Ascending aorta (tissue), 2 donors: ENCODE results near the gene PARN. TPM values are rescaled to one million over a fixed set of nuclear protein-coding genes. Genes with fewer than 3 reads are reported as not detected.
A peak's percentile ranks its signal among the peaks of the same experiment; 100 is the strongest.
"Not testable (repeated sequence)": the region's sequence is repeated elsewhere in the genome, so short reads cannot be mapped to it uniquely, and the experiment has no call there.

ENCODE experiments used
- DNase-seq, 2 donors: peaks; one replicate each; pipeline ENCODE4 v3.0.0-alpha.2; 2019; ENCODE audit warnings: low spot score in 2 of 2
- H3K27ac ChIP-seq, 2 donors: fragments of 200-600 bp; sonication (generic); one replicate each; pipeline ENCODE4 v1.5.1; 2016 to 2017; ENCODE audit warnings: mild to moderate bottlenecking in 1 of 2
- H3K27me3 ChIP-seq: fragments of 200-600 bp; sonication (generic); one replicate; pipeline ENCODE4 v1.5.1; 2017
- H3K36me3 ChIP-seq, 2 donors: fragments of 200-600 bp; sonication (generic); one replicate each; pipeline ENCODE4 v1.5.1; 2016
- H3K4me1 ChIP-seq, 2 donors: fragments of 200-600 bp; sonication (generic); one replicate each; pipeline ENCODE4 v1.5.1; 2016 to 2017; ENCODE audit warnings: mild to moderate bottlenecking in 1 of 2
- H3K4me3 ChIP-seq, 2 donors: fragments of 200-600 bp; sonication (generic); one replicate each; pipeline ENCODE4 v1.5.1; 2016 to 2017; ENCODE audit warnings: mild to moderate bottlenecking in 1 of 2
- H3K9me3 ChIP-seq, 2 donors: fragments of 200-600 bp; sonication (generic); one replicate each; pipeline ENCODE4 v1.5.1; 2016
- CTCF ChIP-seq, 3 experiments: fragments of 200-600 bp in 2 of 3; fragments of 450-650 bp in 1 of 3; sonication (generic) in 2 of 3; IDR thresholded peaks; one replicate each; pipeline ENCODE4 v1.5.1; 2016 to 2019; ENCODE audit warnings: antibody characterized with exemption in 3 of 3, mild to moderate bottlenecking in 1 of 3, moderate library complexity in 1 of 3
- intact Hi-C: fragments of 100-400 bp; cut with DNase I; formaldehyde crosslinking; loops from one replicate; pipeline ENCODE4 v1.15.1; 2023
- total RNA-seq: library from RNA; depleted of rRNA; stranded (reverse); fragments of >200 nt; gene quantifications from one replicate; pipeline ENCODE4 v1.1.0, GENCODE V29; 2016

The PARN gene
- total RNA-seq, 1 donor from 2014 or later, result 3.8 TPM

- intact Hi-C loops, result no loop called here
- H3K36me3 ChIP-seq, result no peaks in the 10 kb centered on the region
- H3K27me3 ChIP-seq, result no peaks in the 10 kb centered on the region
- no peak for DNase-seq
- no peaks in the 10 kb centered on the region for H3K9me3 ChIP-seq
- no peak for TF ChIP-seq CTCF (IDR thresholded peaks at IDR 0.05)
- no peak overlapping the region for H3K4me3 ChIP-seq
- H3K4me1 ChIP-seq, result peaks cover 3 to 21% of the 10 kb centered on the region in 2 donors
- H3K27ac ChIP-seq, result no peak overlapping the region
Observed at GRCh38 chr16:14424595-14424994, 205.5 kb downstream of the PARN start.

- TF ChIP-seq CTCF (IDR thresholded peaks at IDR 0.05), result no peak
- intact Hi-C loops, result no loop called here
- Histone ChIP-seq H3K36me3 (no peaks in the 10 kb centered on the region), H3K4me3 (no peak overlapping the region), H3K4me1 (peaks cover 10 to 27% of the 10 kb centered on the region in 2 donors), H3K9me3 (no peaks in the 10 kb centered on the region), H3K27me3 (no peaks in the 10 kb centered on the region), H3K27ac (peak overlapping the region; percentile 9 to 76)
- no peak for DNase-seq
Observed at GRCh38 chr16:14423344-14423743, 206.7 kb downstream of the PARN start.

- Histone ChIP-seq H3K36me3 (no peaks in the 10 kb centered on the region), H3K27ac (no peak overlapping the region), H3K4me3 (no peak overlapping the region), H3K9me3 (no peaks in the 10 kb centered on the region), H3K27me3 (no peaks in the 10 kb centered on the region), H3K4me1 (peaks cover 10 to 35% of the 10 kb centered on the region in 2 donors)
- TF ChIP-seq CTCF (IDR thresholded peaks at IDR 0.05), result no peak
- DNase-seq, result no peak
- intact Hi-C loops, result no loop called here
Observed at GRCh38 chr16:14420721-14421488, 209.2 kb downstream of the PARN start.

GRCh38 chr16:14420243-14420642, 209.8 kb downstream of the PARN start:
- DNase-seq, intact Hi-C loops, H3K27ac ChIP-seq, H3K9me3 ChIP-seq, H3K36me3 ChIP-seq, H3K4me3 ChIP-seq, H3K27me3 ChIP-seq: not testable (repeated sequence)
- H3K4me1 ChIP-seq, result peaks cover 10 to 35% of the 10 kb centered on the region in 2 donors

- intact Hi-C loops, result no loop called here
Observed at GRCh38 chr16:14419817-14420216, 210.2 kb downstream of the PARN start.

More at GRCh38 chr16:14419817-14420216, 210.2 kb downstream of the PARN start:
- peak overlapping the region; percentile 88 to 89 for H3K27ac ChIP-seq
- no peaks in the 10 kb centered on the region for H3K9me3 ChIP-seq
- no peak overlapping the region for H3K4me3 ChIP-seq
- H3K36me3 ChIP-seq, result no peaks in the 10 kb centered on the region
- H3K27me3 ChIP-seq, result no peaks in the 10 kb centered on the region
- DNase-seq, result no peak
- peaks cover 10 to 35% of the 10 kb centered on the region in 2 donors for H3K4me1 ChIP-seq
- no peak for TF ChIP-seq CTCF (IDR thresholded peaks at IDR 0.05)
